Endothelial cell of umbilical vein (primary cell): Measurements from ENCODE around the gene MROH7. TPM values are rescaled to one million over a fixed set of nuclear protein-coding genes. Genes with fewer than 3 reads are reported as not detected.
A peak's percentile ranks its signal among the peaks of the same experiment; 100 is the strongest.

Experiments used
- BruUV-seq: library from RNA; stranded (reverse); fragments of 400-500 nt; replicated peaks from 2 replicates; lab custom pipeline; 2021; lab: Mats Ljungman, UMichigan
- CTCF ChIA-PET: fragments of 300-600, 350-600 bp; sonication (Branson Sonifier 250); formaldehyde crosslinking; loops from one replicate; lab custom pipeline; 2021; ENCODE audit warnings: antibody characterized with exemption, inconsistent platforms; lab: Charles Lee
- POLR2A ChIA-PET: fragments of 300-600, 350-600 bp; sonication (Branson Sonifier 250); formaldehyde crosslinking; loops from one replicate; lab custom pipeline; 2021; ENCODE audit warnings: antibody characterized with exemption, inconsistent platforms; lab: Charles Lee
- DNase-seq: peaks from one replicate; pipeline ENCODE4 v3.0.0-alpha.2; 2011; ENCODE audit warnings: low read depth, low spot score
- FAIRE-seq: peaks from 2 replicates; lab custom pipeline; 2011; peaks lifted over from hg19 to GRCh38; lab: Jason Lieb, UNC
- H2AFZ ChIP-seq: 2 replicates; pipeline ENCODE4 v1.6.0; 2012; ENCODE audit warnings: low read depth, low read length, control low read depth, inconsistent platforms
- H3K27ac ChIP-seq: 2 replicates; pipeline ENCODE4 v1.5.1; 2011; ENCODE audit warnings: low read depth, mild to moderate bottlenecking, control low read depth, low read length, moderate library complexity; ENCODE audit not compliant: insufficient read depth
- H3K27me3 ChIP-seq, 2 experiments: 2 replicates each; pipeline versions ENCODE4 v1.6.0 to v1.6.1; 2011; ENCODE audit warnings: low read length in 2 of 2, mixed read lengths in 1 of 2; ENCODE audit not compliant: control insufficient read depth in 2 of 2, insufficient read depth in 2 of 2
- H3K36me3 ChIP-seq, 2 experiments: 2 replicates in 1 of 2; 3 replicates in 1 of 2; pipeline ENCODE4 v1.5.1; 2011; ENCODE audit warnings: low read length in 2 of 2, mild to moderate bottlenecking in 1 of 2, moderate library complexity in 1 of 2; ENCODE audit not compliant: control insufficient read depth in 2 of 2, insufficient read depth in 2 of 2; ENCODE audit errors: extremely low read depth in 1 of 2
- H3K4me1 ChIP-seq: 3 replicates; pipeline ENCODE4 v1.5.1; 2011; ENCODE audit warnings: mild to moderate bottlenecking, low read length; ENCODE audit not compliant: control insufficient read depth, insufficient read depth; ENCODE audit errors: extremely low read depth
- H3K4me2 ChIP-seq: 2 replicates; pipeline ENCODE4 v1.6.1; 2011; ENCODE audit warnings: low read length, control low read depth, mixed read lengths; ENCODE audit not compliant: insufficient read depth
- H3K4me3 ChIP-seq, 3 experiments: fragments of 200-600 bp in 1 of 3; sonication (generic), shearing (Covaris generic) in 1 of 3; replicated peaks in 1 of 3; 2 replicates each; pipeline ENCODE4 v1.5.1; 2011 to 2016; ENCODE audit warnings: control low read depth in 3 of 3, low read length in 3 of 3, mild to moderate bottlenecking in 2 of 3, inconsistent platforms in 1 of 3, low read depth in 1 of 3, moderate library complexity in 1 of 3; ENCODE audit not compliant: insufficient read depth in 1 of 3
- H3K79me2 ChIP-seq: 2 replicates; pipeline ENCODE4 v1.6.0; 2012; ENCODE audit warnings: low read length, inconsistent platforms; ENCODE audit not compliant: control insufficient read depth, insufficient read depth
- H3K9ac ChIP-seq: replicated peaks from 2 replicates; pipeline ENCODE3; 2011; ENCODE audit warnings: low read length, control low read depth; ENCODE audit not compliant: insufficient read depth; ENCODE audit errors: extremely low read depth
- H3K9me1 ChIP-seq: replicated peaks from 3 replicates; pipeline ENCODE4 v1.6.0; 2011; ENCODE audit warnings: mild to moderate bottlenecking, low read length; ENCODE audit not compliant: control insufficient read depth, insufficient read depth; ENCODE audit errors: extremely low read depth
- H3K9me3 ChIP-seq: replicated peaks from 2 replicates; pipeline ENCODE4 v1.5.1; 2012; ENCODE audit warnings: low read length, inconsistent platforms; ENCODE audit not compliant: control insufficient read depth, insufficient read depth
- H4K20me1 ChIP-seq: replicated peaks from 2 replicates; pipeline ENCODE3; 2011; ENCODE audit warnings: mild to moderate bottlenecking, low read length; ENCODE audit not compliant: control insufficient read depth, insufficient read depth; ENCODE audit errors: extremely low read depth
- EZH2 ChIP-seq: IDR thresholded peaks from 2 replicates; pipeline ENCODE4 v1.6.1; 2012; ENCODE audit warnings: borderline replicate concordance, low read depth, mild to moderate bottlenecking, moderate library complexity, low read length, inconsistent platforms; ENCODE audit not compliant: severe bottlenecking
- FOS ChIP-seq: IDR thresholded peaks from 2 replicates; pipeline ENCODE4 v1.6.1; 2011; ENCODE audit warnings: mild to moderate bottlenecking, low read length, moderate library complexity, borderline replicate concordance; ENCODE audit not compliant: insufficient read depth
- GATA2 ChIP-seq: IDR thresholded peaks from 2 replicates; pipeline ENCODE4 v1.7.0; 2011; ENCODE audit warnings: low read depth, mild to moderate bottlenecking, moderate library complexity, mixed read lengths, low read length; ENCODE audit not compliant: insufficient read length, insufficient read depth
- JUN ChIP-seq: IDR thresholded peaks from 2 replicates; pipeline ENCODE4 v1.6.1; 2011; ENCODE audit warnings: borderline replicate concordance, low read depth; ENCODE audit not compliant: insufficient read length, insufficient read depth
- MYC ChIP-seq: IDR thresholded peaks from one replicate; pipeline ENCODE4 v1.6.1; 2011; ENCODE audit warnings: mild to moderate bottlenecking, low read depth, low read length
- POLR2A ChIP-seq: IDR thresholded peaks from 2 replicates; pipeline ENCODE4 v1.6.1; 2012; ENCODE audit warnings: low read depth, mild to moderate bottlenecking, control low read depth, low read length
- POLR2AphosphoS5 ChIP-seq: IDR thresholded peaks from 2 replicates; pipeline ENCODE4 v1.6.1; 2012; ENCODE audit warnings: low read depth, mild to moderate bottlenecking, control low read depth, low read length, moderate library complexity; ENCODE audit not compliant: insufficient read depth
- dilution Hi-C: fragments of 300-500 bp; cut with MboI; formaldehyde crosslinking; loops from one replicate; pipeline ENCODE4 v1.15.0; 2019; ENCODE audit warnings: low sequenced_read_pairs; ENCODE audit not compliant: extremely low pct_ligation_motif_present
- intact Hi-C: fragments of 100-400 bp; cut with micrococcal nuclease; formaldehyde crosslinking; loops from one replicate; pipeline ENCODE4 v1.10.0; 2022
- polyA plus RNA-seq, 4 experiments: library from polyadenylated mRNA; depleted of rRNA in 3 of 4; stranded (reverse) in 3 of 4; unstranded in 1 of 4; fragments of >200 nt; gene quantifications; 2 replicates each; pipeline versions ENCODE4 v1.2.1 to v1.2.3, GENCODE V29; 2011 to 2012; ENCODE audit warnings: missing spikeins in 1 of 4
- total RNA-seq: library from RNA; stranded (reverse); gene quantifications from 2 replicates; pipeline ENCODE4 v1.2.3, GENCODE V29; 2021
- TF ChIP-seq, protein P1 (sequence below): IDR thresholded peaks from 2 replicates; pipeline ENCODE4 v1.6.1; 2011; ENCODE audit not compliant: insufficient read depth, insufficient read length
- TF ChIP-seq, protein P2 (sequence below), 2 donors: IDR thresholded peaks; 1 replicate in 1 of 2; 2 replicates in 1 of 2; pipeline ENCODE4 v1.5.1; 2011; ENCODE audit warnings: low read length in 2 of 2, mild to moderate bottlenecking in 2 of 2, moderate library complexity in 2 of 2, control low read depth in 1 of 2, inconsistent platforms in 1 of 2, low read depth in 1 of 2; ENCODE audit not compliant: insufficient read depth in 1 of 2; ENCODE audit errors: extremely low read depth in 1 of 2

MROH7 gene
- total and polyA plus RNA-seq, 2 donors (not counting 3 experiments of a cell fraction or from before 2014, with no cell fraction given) = 0.06 to 0.24 TPM

DNA sequence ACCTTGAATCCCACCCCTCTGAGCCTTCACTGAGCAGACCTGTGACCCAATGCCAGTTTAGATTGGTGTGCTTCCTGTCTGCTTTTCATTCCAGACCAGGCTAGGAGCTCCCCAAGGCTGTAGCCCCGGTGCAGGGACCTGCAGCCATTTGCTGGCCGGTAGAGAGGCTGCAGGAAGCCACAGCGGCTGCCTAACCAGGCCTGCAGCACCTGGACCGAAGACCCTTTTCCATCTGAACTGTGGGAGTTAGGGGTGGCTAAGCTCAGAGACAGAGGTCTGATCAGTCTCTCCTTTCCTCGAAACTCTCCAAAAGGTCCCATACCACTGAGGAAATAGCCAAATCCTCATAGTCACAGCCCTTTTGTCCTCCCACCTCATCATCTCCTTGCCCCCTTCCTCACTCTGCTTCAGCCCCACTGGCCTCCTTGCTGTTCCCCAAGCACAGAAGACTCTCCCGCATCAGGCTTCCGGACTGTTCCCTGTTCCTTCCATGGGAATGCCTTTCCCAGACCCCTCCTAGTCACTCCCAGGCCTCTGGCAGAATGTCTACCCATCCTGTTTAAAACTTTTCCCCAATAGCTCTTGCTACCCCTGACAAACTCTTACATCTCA is 73.4 kb downstream of the MROH7 start:
- DNase-seq = no peak
- Histone ChIP-seq H3K4me2 (peak overlapping the region; percentile 58), H3K4me1 (peaks cover 11% of the 10 kb centered on the region), H3K4me3 (peak overlapping the region in 1 of 3 experiments; percentile 95), H3K9me1 (no peaks in the 10 kb centered on the region), H3K9me3 (no peaks in the 10 kb centered on the region), H3K27me3 (peaks cover 0 to 2% of the 10 kb centered on the region in 2 experiments), H3K36me3 (peaks cover 4 to 7% of the 10 kb centered on the region in 2 experiments), H2AFZ (peak overlapping the region; percentile 98), H3K27ac (no peak overlapping the region), H4K20me1 (no peaks in the 10 kb centered on the region), H3K9ac (peak overlapping the region; percentile 43), H3K79me2 (peaks cover 30% of the 10 kb centered on the region)
- no TSS peak for BruUV-seq
- dilution Hi-C loops = no loop called here
- TF ChIP-seq POLR2AphosphoS5 (no peak), MYC (no peak)
- TF ChIP-seq, protein P1, sequence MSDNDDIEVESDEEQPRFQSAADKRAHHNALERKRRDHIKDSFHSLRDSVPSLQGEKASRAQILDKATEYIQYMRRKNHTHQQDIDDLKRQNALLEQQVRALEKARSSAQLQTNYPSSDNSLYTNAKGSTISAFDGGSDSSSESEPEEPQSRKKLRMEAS = no peak
- ChIA-PET CTCF (interaction anchor here (1.3 to 2.4 kb wide), 3 partner anchors 10 to 215 kb away, joined by 4 to 12 read pairs (median 4); no protein-coding TSS in a partner anchor), POLR2A (no interaction called here)
- intact Hi-C loops = loop anchor here (1.0 to 5.0 kb wide), 3 partner anchors 49 to 662 kb away; partner anchors contain the start of genes PARS2, TCEANC2 and TMEM59
- FAIRE-seq = no peak

DNA sequence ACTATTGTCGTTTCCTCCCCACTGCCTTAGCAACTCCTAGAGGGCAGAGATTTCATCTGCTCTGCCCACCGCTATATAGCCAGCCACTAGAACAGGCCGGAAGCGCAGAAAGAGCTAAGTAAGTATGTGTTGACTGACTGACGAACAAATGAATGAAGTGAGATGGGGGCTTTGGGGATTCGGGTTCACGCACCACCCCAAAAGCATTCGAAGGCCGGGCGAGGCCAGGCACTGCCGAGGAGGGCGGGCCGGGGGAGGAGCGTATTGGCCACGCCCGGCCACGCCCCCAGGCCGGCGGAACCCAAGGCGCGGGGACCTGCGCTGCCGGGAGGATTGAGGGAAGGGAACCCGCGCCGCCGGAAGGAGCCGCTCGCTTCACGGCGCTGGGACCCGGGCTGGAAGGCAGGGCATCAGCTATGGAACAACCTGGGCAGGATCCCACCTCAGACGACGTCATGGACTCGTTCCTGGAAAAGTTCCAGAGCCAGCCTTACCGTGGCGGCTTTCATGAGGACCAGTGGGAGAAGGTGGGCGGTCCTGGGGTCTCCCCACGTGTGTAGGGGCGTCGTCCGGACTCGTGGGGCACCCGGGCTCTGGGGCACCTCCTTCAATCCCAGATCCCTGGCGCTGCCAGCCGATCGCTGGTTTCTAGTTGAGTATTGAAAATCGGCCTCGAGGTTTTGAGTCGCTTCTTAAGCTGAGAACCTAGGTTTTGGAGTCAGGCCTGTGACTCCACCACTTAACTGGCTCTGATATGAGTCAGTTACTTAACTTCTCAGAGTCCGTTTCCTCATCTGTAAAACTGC is 74.1 kb downstream of the MROH7 start, which contains the start of gene TTC4:
Gene TTC4 (plus strand): TSS at position 369 of the 806 bp plus-strand sequence. CDS start 48 bp downstream, at position 417.
- BruUV-seq = TSS peak; percentile 97
- Histone ChIP-seq H3K9me3 (no peaks in the 10 kb centered on the region), H3K9me1 (no peaks in the 10 kb centered on the region), H2AFZ (peak within 1 kb of the TSS; percentile 98), H3K79me2 (peaks cover 30% of the 10 kb centered on the region), H3K4me3 (peak within 1 kb of the TSS; percentile 68 to 98 (median 95)), H4K20me1 (no peaks in the 10 kb centered on the region), H3K36me3 (peaks cover 4 to 7% of the 10 kb centered on the region in 2 experiments), H3K27me3 (peaks cover 0 to 2% of the 10 kb centered on the region in 2 experiments), H3K27ac (peak within 1 kb of the TSS; percentile 77), H3K4me1 (peaks cover 11% of the 10 kb centered on the region), H3K9ac (peak within 1 kb of the TSS; percentile 93), H3K4me2 (peak within 1 kb of the TSS; percentile 98)
- DNase-seq (peak; percentile 81), FAIRE-seq (peak; percentile 75)
- POLR2A ChIA-PET = interaction anchor here (0.5 kb wide), 1 partner anchor 21 kb away, joined by 3 read pairs; no protein-coding TSS in a partner anchor
- dilution Hi-C loops (no loop called here), intact Hi-C loops (loop anchor here (1.0 to 5.0 kb wide), 3 partner anchors 49 to 663 kb away; partner anchors contain the start of genes PARS2, TCEANC2 and TMEM59)
- TF ChIP-seq, protein P2, sequence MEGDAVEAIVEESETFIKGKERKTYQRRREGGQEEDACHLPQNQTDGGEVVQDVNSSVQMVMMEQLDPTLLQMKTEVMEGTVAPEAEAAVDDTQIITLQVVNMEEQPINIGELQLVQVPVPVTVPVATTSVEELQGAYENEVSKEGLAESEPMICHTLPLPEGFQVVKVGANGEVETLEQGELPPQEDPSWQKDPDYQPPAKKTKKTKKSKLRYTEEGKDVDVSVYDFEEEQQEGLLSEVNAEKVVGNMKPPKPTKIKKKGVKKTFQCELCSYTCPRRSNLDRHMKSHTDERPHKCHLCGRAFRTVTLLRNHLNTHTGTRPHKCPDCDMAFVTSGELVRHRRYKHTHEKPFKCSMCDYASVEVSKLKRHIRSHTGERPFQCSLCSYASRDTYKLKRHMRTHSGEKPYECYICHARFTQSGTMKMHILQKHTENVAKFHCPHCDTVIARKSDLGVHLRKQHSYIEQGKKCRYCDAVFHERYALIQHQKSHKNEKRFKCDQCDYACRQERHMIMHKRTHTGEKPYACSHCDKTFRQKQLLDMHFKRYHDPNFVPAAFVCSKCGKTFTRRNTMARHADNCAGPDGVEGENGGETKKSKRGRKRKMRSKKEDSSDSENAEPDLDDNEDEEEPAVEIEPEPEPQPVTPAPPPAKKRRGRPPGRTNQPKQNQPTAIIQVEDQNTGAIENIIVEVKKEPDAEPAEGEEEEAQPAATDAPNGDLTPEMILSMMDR (IDR thresholded peaks at IDR 0.05; ENCODE audit: extremely low read depth in 1 of 2, insufficient read depth in 1 of 2, low read depth in 1 of 2, low read length in 2 of 2) = no peak
- TF ChIP-seq POLR2AphosphoS5 = peak; percentile 85
- TF ChIP-seq POLR2A = peak; percentile 96
- TF ChIP-seq EZH2 = no peak
- no peak for TF ChIP-seq JUN
- no peak for TF ChIP-seq GATA2
- no peak for TF ChIP-seq FOS
- TF ChIP-seq, protein P1 = peak; percentile 32
- no peak for TF ChIP-seq MYC
- CTCF ChIA-PET = interaction anchor here (1.3 to 2.4 kb wide), 3 partner anchors 10 to 216 kb away, joined by 4 to 12 read pairs (median 4); no protein-coding TSS in a partner anchor
